SK-N-SH (cell line): ENCODE data around the gene NKAIN4. TPM values are rescaled to one million over a fixed set of nuclear protein-coding genes. Genes with fewer than 3 reads are reported as not detected.

Experiments
- CTCF ChIA-PET: fragments of 300-600, 350-600 bp; formaldehyde crosslinking; extraction: SDS; loops from one replicate; lab custom pipeline; 2021; lab: Yijun Ruan, JAX
- POLR2A ChIA-PET: fragments of 350-600 bp; sonication (Branson Sonifier 250); formaldehyde crosslinking; extraction: SDS; loops from one replicate; lab custom pipeline; 2020; ENCODE audit warnings: antibody characterized with exemption, inconsistent platforms; lab: Yijun Ruan, JAX
- DNase-seq: peaks from one replicate; pipeline ENCODE4 v3.0.0; 2012
- H2AFZ ChIP-seq: fragments of 200-600 bp; sonication (generic); 2 replicates; pipeline ENCODE4 v1.8.1; 2016; ENCODE audit warnings: antibody characterized with exemption, mild to moderate bottlenecking, low read depth
- H3F3A ChIP-seq: fragments of 200-600 bp; sonication (generic); replicated peaks from 2 replicates; pipeline ENCODE3; 2016; ENCODE audit warnings: antibody characterized with exemption, mild to moderate bottlenecking; ENCODE audit not compliant: insufficient read depth
- H3K27ac ChIP-seq, 2 experiments: fragments of 200-500 bp in 1 of 2; fragments of 200-600 bp in 1 of 2; sonication (Bioruptor generic) in 1 of 2; sonication (generic), shearing (Covaris generic) in 1 of 2; 2 replicates each; pipeline versions ENCODE4 v1.5.1 to v1.6.1; 2014 to 2016; ENCODE audit warnings: low read depth in 2 of 2, inconsistent platforms in 1 of 2, low read length in 1 of 2, mild to moderate bottlenecking in 1 of 2, mixed read lengths in 1 of 2
- H3K27me3 ChIP-seq: fragments of 200-600 bp; sonication (generic), shearing (Covaris generic); 2 replicates; pipeline ENCODE4 v1.6.1; 2016; ENCODE audit warnings: mixed run types; ENCODE audit not compliant: insufficient read depth
- H3K36me3 ChIP-seq, 2 experiments: fragments of 200-500 bp in 1 of 2; fragments of 200-600 bp in 1 of 2; sonication (Bioruptor generic) in 1 of 2; sonication (generic) in 1 of 2; replicated peaks in 1 of 2; 2 replicates each; pipeline versions ENCODE3 to v1.5.1; 2014 to 2016; ENCODE audit warnings: low read length in 1 of 2, mild to moderate bottlenecking in 1 of 2; ENCODE audit not compliant: insufficient read depth in 2 of 2, control insufficient read depth in 1 of 2
- H3K4me1 ChIP-seq, 2 experiments: fragments of 200-500 bp in 1 of 2; fragments of 200-600 bp in 1 of 2; sonication (Bioruptor generic) in 1 of 2; sonication (generic), shearing (Covaris generic) in 1 of 2; 2 replicates each; pipeline versions ENCODE4 v1.5.1 to v1.6.1; 2014 to 2016; ENCODE audit warnings: low read depth in 1 of 2, low read length in 1 of 2, mixed run types in 1 of 2; ENCODE audit not compliant: insufficient read depth in 2 of 2, control insufficient read depth in 1 of 2
- H3K4me2 ChIP-seq: fragments of 200-600 bp; sonication (generic), shearing (Covaris generic); 2 replicates; pipeline ENCODE4 v1.6.1; 2017; ENCODE audit warnings: mixed run types
- H3K4me3 ChIP-seq, 2 experiments: fragments of 200-500 bp in 1 of 2; fragments of 200-600 bp in 1 of 2; sonication (Bioruptor generic) in 1 of 2; sonication (generic), shearing (Covaris generic) in 1 of 2; 2 replicates each; pipeline versions ENCODE4 v1.5.1 to v1.8.1; 2014 to 2016; ENCODE audit warnings: low read depth in 2 of 2, inconsistent platforms in 1 of 2, low read length in 1 of 2, mild to moderate bottlenecking in 1 of 2, mixed read lengths in 1 of 2, moderate library complexity in 1 of 2
- H3K79me2 ChIP-seq: fragments of 200-600 bp; sonication (generic); 2 replicates; pipeline ENCODE4 v1.8.1; 2017; ENCODE audit warnings: mild to moderate bottlenecking; ENCODE audit not compliant: insufficient read depth
- H3K9ac ChIP-seq: fragments of 200-600 bp; sonication (generic); 2 replicates; pipeline ENCODE4 v1.6.1; 2017; ENCODE audit warnings: mixed run types
- H3K9me2 ChIP-seq: fragments of 200-600 bp; sonication (generic); 2 replicates; pipeline ENCODE4 v1.6.1; 2017; ENCODE audit warnings: mixed run types
- H3K9me3 ChIP-seq: fragments of 200-600 bp; sonication (generic); 2 replicates; pipeline ENCODE4 v1.6.1; 2017; ENCODE audit warnings: mixed run types, mild to moderate bottlenecking, moderate library complexity
- H4K20me1 ChIP-seq: fragments of 200-600 bp; sonication (generic); 2 replicates; pipeline ENCODE4 v1.6.1; 2017; ENCODE audit warnings: mild to moderate bottlenecking, mixed run types; ENCODE audit not compliant: insufficient read depth
- CHD2 ChIP-seq: fragments of 150-350 bp; IDR thresholded peaks from 2 replicates; pipeline ENCODE4 v1.6.1; 2018; ENCODE audit warnings: low read length; ENCODE audit not compliant: partially characterized antibody
- CTCF ChIP-seq: fragments of 200-600 bp; sonication (generic); IDR thresholded peaks from 2 replicates; pipeline ENCODE4 v1.6.1; 2017; ENCODE audit warnings: antibody characterized with exemption, mild to moderate bottlenecking, moderate library complexity
- ELF1 ChIP-seq: IDR thresholded peaks from 2 replicates; pipeline ENCODE4 v1.4.0; 2012
- EP300 ChIP-seq, 2 experiments: IDR thresholded peaks; 2 replicates each; pipeline versions ENCODE4 v1.4.0 to v1.6.1; 2012; ENCODE audit warnings: borderline replicate concordance in 1 of 2, low read depth in 1 of 2, low read length in 1 of 2
- FOSL2 ChIP-seq: IDR thresholded peaks from 2 replicates; pipeline ENCODE4 v1.4.0; 2012; ENCODE audit warnings: low read depth, mild to moderate bottlenecking, moderate library complexity, borderline replicate concordance
- FOXM1 ChIP-seq: IDR thresholded peaks from 2 replicates; pipeline ENCODE4 v1.4.0; 2012; ENCODE audit warnings: low read depth, mild to moderate bottlenecking
- GABPA ChIP-seq: IDR thresholded peaks from 2 replicates; pipeline ENCODE4 v1.4.0; 2012; ENCODE audit warnings: low read depth, mild to moderate bottlenecking
- GATA2 ChIP-seq: sonication (generic); formaldehyde crosslinking; IDR thresholded peaks from 2 replicates; pipeline ENCODE4 v1.5.0; 2020; ENCODE audit warnings: mild to moderate bottlenecking, missing genetic modification reagents
- JUND ChIP-seq: IDR thresholded peaks from 2 replicates; pipeline ENCODE4 v1.4.0; 2012
- MXI1 ChIP-seq: IDR thresholded peaks from 2 replicates; pipeline ENCODE4 v1.6.1; 2012; ENCODE audit warnings: mild to moderate bottlenecking, low read depth, low read length, improper control_type of control experiment
- RAD21 ChIP-seq: IDR thresholded peaks from 2 replicates; pipeline ENCODE4 v1.6.1; 2012; ENCODE audit warnings: mild to moderate bottlenecking, low read length
- RFX5 ChIP-seq: IDR thresholded peaks from 2 replicates; pipeline ENCODE4 v1.6.1; 2012; ENCODE audit warnings: mild to moderate bottlenecking, improper control_type of control experiment, low read length
- RXRA ChIP-seq: IDR thresholded peaks from 2 replicates; pipeline ENCODE4 v1.4.0; 2012; ENCODE audit warnings: low read depth, mild to moderate bottlenecking, borderline replicate concordance
- SIN3A ChIP-seq: IDR thresholded peaks from 2 replicates; pipeline ENCODE4 v1.6.1; 2012; ENCODE audit warnings: low read depth, mild to moderate bottlenecking, low read length, moderate library complexity, borderline replicate concordance
- SMC3 ChIP-seq: IDR thresholded peaks from 2 replicates; pipeline ENCODE4 v1.6.1; 2012; ENCODE audit warnings: low read depth, low read length, improper control_type of control experiment
- TAF1 ChIP-seq: IDR thresholded peaks from 2 replicates; pipeline ENCODE4 v1.6.1; 2012; ENCODE audit warnings: low read depth, mild to moderate bottlenecking, low read length, moderate library complexity, borderline replicate concordance
- TCF12 ChIP-seq: IDR thresholded peaks from 2 replicates; pipeline ENCODE4 v1.4.0; 2012
- USF1 ChIP-seq: IDR thresholded peaks from 2 replicates; pipeline ENCODE4 v1.4.0; 2012; ENCODE audit warnings: low read depth, borderline replicate concordance
- YY1 ChIP-seq: IDR thresholded peaks from 2 replicates; pipeline ENCODE4 v1.4.0; 2012; ENCODE audit warnings: low read depth, mild to moderate bottlenecking
- WGBS: methylation state at CpG from one replicate; pipeline ENCODE4 v1.1.6; 2017; ENCODE audit warnings: low lambda C conversion rate; 5-methylcytosine and 5-hydroxymethylcytosine counted together
- polyA plus RNA-seq, 3 experiments: library from polyadenylated mRNA; depleted of rRNA; stranded (reverse); fragments of >200 nt; gene quantifications; 2 replicates each; pipeline ENCODE4 v1.2.3, GENCODE V29; 2012

Gene NKAIN4
- polyA plus RNA-seq, 1 of the 3 experiments (the other 2 are of a cell fraction): not detected

- Histone ChIP-seq H3K79me2 (peaks cover 57% of the 10 kb centered on the region), H3K9me3 (no peaks in the 10 kb centered on the region), H3K4me3 (no peak overlapping the region), H3K27ac (no peak overlapping the region; a peak in 1 of 4 replicates)
- CTCF ChIA-PET: interaction anchor here (0.9 to 1.3 kb wide), 3 partner anchors 32 to 104 kb away, joined by 3 read pairs; no protein-coding TSS in a partner anchor
- 94% methylated on average over 26 of the region's 30 CpGs for WGBS
- TF ChIP-seq GATA2 (CRISPR knock-in tag): no peak
- no peak for TF ChIP-seq YY1
- TF ChIP-seq EP300 (IDR thresholded peaks at IDR 0.05; ENCODE audit: borderline replicate concordance in 1 of 2, low read depth in 1 of 2, low read length in 1 of 2): no peak
- TF ChIP-seq USF1: no peak
- TF ChIP-seq FOXM1: no peak
- no peak for TF ChIP-seq FOSL2
- TF ChIP-seq RAD21: no peak
- no peak for TF ChIP-seq MXI1
- no peak for TF ChIP-seq ELF1
- no peak for TF ChIP-seq CHD2
- TF ChIP-seq SIN3A: no peak
- no peak for TF ChIP-seq RFX5
- TF ChIP-seq, all 33 proteins: peak for 0
- Histone ChIP-seq H4K20me1 (peaks cover 52% of the 10 kb centered on the region), H2AFZ (no peak overlapping the region), H3K27me3 (no peaks in the 10 kb centered on the region), H3K4me2 (no peak overlapping the region), H3K4me1 (peaks cover 0 to 14% of the 10 kb centered on the region in 2 experiments; a peak in 2 of 4 replicates), H3K9ac (no peak overlapping the region), H3F3A (no peaks in the 10 kb centered on the region), H3K36me3 (peaks cover 19 to 64% of the 10 kb centered on the region in 2 experiments), H3K9me2 (no peaks in the 10 kb centered on the region)
- no peak for DNase-seq
- POLR2A ChIA-PET: no interaction called here
Observed at GRCh38 chr20:63277466-63278272, 23.4 kb upstream of the NKAIN4 start.

GRCh38 chr20:63276956-63277355, 22.7 kb upstream of the NKAIN4 start:
- no peaks in the 10 kb centered on the region for H3F3A ChIP-seq
- H2AFZ ChIP-seq: no peak overlapping the region
- H3K4me2 ChIP-seq: no peak overlapping the region
- peaks cover 58% of the 10 kb centered on the region for H3K79me2 ChIP-seq
- H3K4me3 ChIP-seq: no peak overlapping the region
- peaks cover 0 to 15% of the 10 kb centered on the region in 2 experiments; a peak in 2 of 4 replicates for H3K4me1 ChIP-seq
- no peaks in the 10 kb centered on the region for H3K9me3 ChIP-seq
- H4K20me1 ChIP-seq: peaks cover 52% of the 10 kb centered on the region
- no peaks in the 10 kb centered on the region for H3K9me2 ChIP-seq
- H3K27me3 ChIP-seq: no peaks in the 10 kb centered on the region
- 100% methylated on average over 3 of the region's 20 CpGs for WGBS
- no peak overlapping the region for H3K9ac ChIP-seq
- no peak for DNase-seq
- ChIA-PET CTCF (interaction anchor here (1.1 to 1.3 kb wide), 3 partner anchors 33 to 60 kb away, joined by 3 to 4 read pairs (median 3); no protein-coding TSS in a partner anchor), POLR2A (no interaction called here)
- peaks cover 19 to 56% of the 10 kb centered on the region in 2 experiments for H3K36me3 ChIP-seq
- TF ChIP-seq GABPA: no peak
- TF ChIP-seq JUND: no peak
- TF ChIP-seq SMC3: no peak
- no peak for TF ChIP-seq TCF12
- TF ChIP-seq CTCF: no peak
- TF ChIP-seq FOSL2: no peak
- no peak for TF ChIP-seq RXRA
- TF ChIP-seq TAF1: no peak
- TF ChIP-seq SIN3A: no peak
- no peak for TF ChIP-seq FOXM1
- no peak overlapping the region for H3K27ac ChIP-seq
